Measurements from ENCODE around the gene SSTR4. TPM values are rescaled to one million over a fixed set of nuclear protein-coding genes. Genes with fewer than 3 reads are reported as not detected.

Gene SSTR4
- total and polyA plus RNA-seq, 2 donors from 2014 or later, result not detected

GRCh38 chr20:23027721-23028120 is 7.4 kb upstream of the SSTR4 start:
- no peak overlapping the region for H3K4me3 ChIP-seq (ENCODE audit: low read length in 3 of 3)
- no peaks in the 10 kb centered on the region for H3K27me3 ChIP-seq (ENCODE audit: control insufficient read depth, insufficient read depth, low read length)
- TF ChIP-seq, protein P1, sequence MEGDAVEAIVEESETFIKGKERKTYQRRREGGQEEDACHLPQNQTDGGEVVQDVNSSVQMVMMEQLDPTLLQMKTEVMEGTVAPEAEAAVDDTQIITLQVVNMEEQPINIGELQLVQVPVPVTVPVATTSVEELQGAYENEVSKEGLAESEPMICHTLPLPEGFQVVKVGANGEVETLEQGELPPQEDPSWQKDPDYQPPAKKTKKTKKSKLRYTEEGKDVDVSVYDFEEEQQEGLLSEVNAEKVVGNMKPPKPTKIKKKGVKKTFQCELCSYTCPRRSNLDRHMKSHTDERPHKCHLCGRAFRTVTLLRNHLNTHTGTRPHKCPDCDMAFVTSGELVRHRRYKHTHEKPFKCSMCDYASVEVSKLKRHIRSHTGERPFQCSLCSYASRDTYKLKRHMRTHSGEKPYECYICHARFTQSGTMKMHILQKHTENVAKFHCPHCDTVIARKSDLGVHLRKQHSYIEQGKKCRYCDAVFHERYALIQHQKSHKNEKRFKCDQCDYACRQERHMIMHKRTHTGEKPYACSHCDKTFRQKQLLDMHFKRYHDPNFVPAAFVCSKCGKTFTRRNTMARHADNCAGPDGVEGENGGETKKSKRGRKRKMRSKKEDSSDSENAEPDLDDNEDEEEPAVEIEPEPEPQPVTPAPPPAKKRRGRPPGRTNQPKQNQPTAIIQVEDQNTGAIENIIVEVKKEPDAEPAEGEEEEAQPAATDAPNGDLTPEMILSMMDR (IDR thresholded peaks at IDR 0.05; ENCODE audit: borderline replicate concordance, extremely low read depth, insufficient read depth), result no peak
- H3K4me1 ChIP-seq (ENCODE audit: control insufficient read depth in 2 of 3, insufficient read depth in 2 of 3, low read depth in 1 of 3, low read length in 3 of 3), result no peaks in the 10 kb centered on the region
- H3K9me3 ChIP-seq (ENCODE audit: control insufficient read depth in 2 of 3, insufficient read depth in 1 of 3, low read length in 3 of 3), result no peaks in the 10 kb centered on the region
- no peak for DNase-seq
- H3K9ac ChIP-seq (ENCODE audit: low read length in 3 of 3), result no peak overlapping the region
- intact Hi-C loops (cut with DNase I), result loop anchor here (10.0 kb wide), 1 partner anchor 113 kb away; no protein-coding TSS in a partner anchor
- H3K36me3 ChIP-seq (ENCODE audit: control insufficient read depth in 2 of 3, insufficient read depth in 3 of 3, low read length in 3 of 3), result no peaks in the 10 kb centered on the region
- FAIRE-seq, result no peak
- H3K27ac ChIP-seq (ENCODE audit: low read depth in 2 of 2, low read length in 2 of 2), result no peak overlapping the region

GRCh38 chr20:23028392-23028791 is 6.7 kb upstream of the SSTR4 start:
- DNase-seq (no peak), FAIRE-seq (no peak)
- Histone ChIP-seq H3K36me3 (ENCODE audit: control insufficient read depth in 2 of 3, insufficient read depth in 3 of 3, low read length in 3 of 3) (no peaks in the 10 kb centered on the region), H3K9ac (ENCODE audit: low read length in 3 of 3) (no peak overlapping the region), H3K9me3 (ENCODE audit: control insufficient read depth in 2 of 3, insufficient read depth in 1 of 3, low read length in 3 of 3) (no peaks in the 10 kb centered on the region), H3K4me1 (ENCODE audit: control insufficient read depth in 2 of 3, insufficient read depth in 2 of 3, low read depth in 1 of 3, low read length in 3 of 3) (no peaks in the 10 kb centered on the region), H3K27ac (ENCODE audit: low read depth in 2 of 2, low read length in 2 of 2) (no peak overlapping the region), H3K27me3 (ENCODE audit: control insufficient read depth, insufficient read depth, low read length) (no peaks in the 10 kb centered on the region), H3K4me3 (ENCODE audit: low read length in 3 of 3) (no peak overlapping the region)
- TF ChIP-seq, protein P1 (IDR thresholded peaks at IDR 0.05; ENCODE audit: borderline replicate concordance, extremely low read depth, insufficient read depth), result no peak
- intact Hi-C loops (cut with DNase I), result loop anchor here (10.0 kb wide), 1 partner anchor 114 kb away; no protein-coding TSS in a partner anchor

DNA sequence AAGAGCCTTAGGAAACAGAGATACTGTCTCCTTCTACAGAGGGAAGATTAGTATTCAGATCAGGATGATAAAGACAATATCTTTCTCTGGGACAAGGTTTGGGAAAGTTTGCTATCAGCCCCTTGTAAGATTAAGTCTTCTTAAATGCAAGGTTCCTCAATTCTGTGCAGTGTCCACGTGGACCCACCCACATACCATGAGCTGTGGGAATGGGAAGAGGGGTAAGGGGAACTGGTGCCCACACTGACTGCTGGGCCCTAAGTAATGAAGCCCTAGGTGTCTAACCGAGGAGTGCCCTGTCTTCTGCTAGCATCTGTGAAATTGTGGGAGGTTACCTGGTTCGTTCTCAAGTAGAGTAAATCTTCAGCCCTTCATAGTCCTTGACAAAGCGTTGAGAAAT is 5.8 kb upstream of the SSTR4 start:
- DNase-seq (no peak), FAIRE-seq (no peak)
- H3K4me1 ChIP-seq (ENCODE audit: control insufficient read depth in 2 of 3, insufficient read depth in 2 of 3, low read depth in 1 of 3, low read length in 3 of 3), result no peaks in the 10 kb centered on the region
- H3K9ac ChIP-seq (ENCODE audit: low read length in 3 of 3), result no peak overlapping the region
- intact Hi-C loops (cut with DNase I), result loop anchor here (10.0 kb wide), 1 partner anchor 115 kb away; no protein-coding TSS in a partner anchor
- H3K27me3 ChIP-seq (ENCODE audit: control insufficient read depth, insufficient read depth, low read length), result no peaks in the 10 kb centered on the region
- TF ChIP-seq, protein P1 (IDR thresholded peaks at IDR 0.05; ENCODE audit: borderline replicate concordance, extremely low read depth, insufficient read depth), result no peak
- H3K4me3 ChIP-seq (ENCODE audit: low read length in 3 of 3), result no peak overlapping the region
- no peaks in the 10 kb centered on the region for H3K36me3 ChIP-seq (ENCODE audit: control insufficient read depth in 2 of 3, insufficient read depth in 3 of 3, low read length in 3 of 3)
- no peak overlapping the region for H3K27ac ChIP-seq (ENCODE audit: low read depth in 2 of 2, low read length in 2 of 2)
- no peaks in the 10 kb centered on the region for H3K9me3 ChIP-seq (ENCODE audit: control insufficient read depth in 2 of 3, insufficient read depth in 1 of 3, low read length in 3 of 3)

GRCh38 chr20:23031346-23031745 is 3.8 kb upstream of the SSTR4 start:
- FAIRE-seq, result no peak
- H3K9me3 ChIP-seq (ENCODE audit: control insufficient read depth in 2 of 3, insufficient read depth in 1 of 3, low read length in 3 of 3), result no peaks in the 10 kb centered on the region
- TF ChIP-seq, protein P1 (IDR thresholded peaks at IDR 0.05; ENCODE audit: borderline replicate concordance, extremely low read depth, insufficient read depth), result no peak
- H3K27me3 ChIP-seq (ENCODE audit: control insufficient read depth, insufficient read depth, low read length), result no peaks in the 10 kb centered on the region
- no peak for DNase-seq
- no peaks in the 10 kb centered on the region for H3K36me3 ChIP-seq (ENCODE audit: control insufficient read depth in 2 of 3, insufficient read depth in 3 of 3, low read length in 3 of 3)
- no peak overlapping the region for H3K4me3 ChIP-seq (ENCODE audit: low read length in 3 of 3)
- intact Hi-C loops (cut with DNase I), result no loop called here
- H3K9ac ChIP-seq (ENCODE audit: low read length in 3 of 3), result no peak overlapping the region
- no peaks in the 10 kb centered on the region for H3K4me1 ChIP-seq (ENCODE audit: control insufficient read depth in 2 of 3, insufficient read depth in 2 of 3, low read depth in 1 of 3, low read length in 3 of 3)
- H3K27ac ChIP-seq (ENCODE audit: low read depth in 2 of 2, low read length in 2 of 2), result no peak overlapping the region
